ENCODE results near the gene GNA15.

GNA15 gene

DNA sequence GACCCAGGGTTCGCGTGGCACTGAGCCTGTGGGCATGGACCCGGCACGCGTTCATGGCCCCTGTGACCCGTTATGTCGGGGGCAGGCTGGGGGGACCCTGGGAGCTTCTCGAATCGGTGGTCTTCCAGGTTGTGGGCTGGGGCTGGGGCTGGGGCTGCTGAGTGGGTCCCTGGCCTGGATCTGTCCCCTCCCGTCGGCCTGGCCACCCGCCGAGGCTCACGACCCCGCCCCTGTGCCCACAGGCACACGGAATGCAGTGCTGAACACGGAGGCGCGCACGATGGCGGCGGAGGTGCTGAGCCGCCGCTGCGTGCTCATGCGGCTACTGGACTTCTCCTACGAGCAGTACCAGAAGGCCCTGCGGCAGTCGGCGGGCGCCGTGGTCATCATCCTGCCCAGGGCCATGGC lies 56.4 kb downstream of the GNA15 start:
- H3K4me3 ChIP-seq (ENCODE audit: low read depth, low read length) = no peak overlapping the region
- TF ChIP-seq, protein P1, sequence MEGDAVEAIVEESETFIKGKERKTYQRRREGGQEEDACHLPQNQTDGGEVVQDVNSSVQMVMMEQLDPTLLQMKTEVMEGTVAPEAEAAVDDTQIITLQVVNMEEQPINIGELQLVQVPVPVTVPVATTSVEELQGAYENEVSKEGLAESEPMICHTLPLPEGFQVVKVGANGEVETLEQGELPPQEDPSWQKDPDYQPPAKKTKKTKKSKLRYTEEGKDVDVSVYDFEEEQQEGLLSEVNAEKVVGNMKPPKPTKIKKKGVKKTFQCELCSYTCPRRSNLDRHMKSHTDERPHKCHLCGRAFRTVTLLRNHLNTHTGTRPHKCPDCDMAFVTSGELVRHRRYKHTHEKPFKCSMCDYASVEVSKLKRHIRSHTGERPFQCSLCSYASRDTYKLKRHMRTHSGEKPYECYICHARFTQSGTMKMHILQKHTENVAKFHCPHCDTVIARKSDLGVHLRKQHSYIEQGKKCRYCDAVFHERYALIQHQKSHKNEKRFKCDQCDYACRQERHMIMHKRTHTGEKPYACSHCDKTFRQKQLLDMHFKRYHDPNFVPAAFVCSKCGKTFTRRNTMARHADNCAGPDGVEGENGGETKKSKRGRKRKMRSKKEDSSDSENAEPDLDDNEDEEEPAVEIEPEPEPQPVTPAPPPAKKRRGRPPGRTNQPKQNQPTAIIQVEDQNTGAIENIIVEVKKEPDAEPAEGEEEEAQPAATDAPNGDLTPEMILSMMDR (IDR thresholded peaks at IDR 0.05; ENCODE audit: low read depth, low read length) = no peak
- in situ Hi-C loops (cut with HindIII; ENCODE audit: low sequenced_read_pairs) = no loop called here
- no peak for DNase-seq (ENCODE audit: low read depth, low spot score)

DNA sequence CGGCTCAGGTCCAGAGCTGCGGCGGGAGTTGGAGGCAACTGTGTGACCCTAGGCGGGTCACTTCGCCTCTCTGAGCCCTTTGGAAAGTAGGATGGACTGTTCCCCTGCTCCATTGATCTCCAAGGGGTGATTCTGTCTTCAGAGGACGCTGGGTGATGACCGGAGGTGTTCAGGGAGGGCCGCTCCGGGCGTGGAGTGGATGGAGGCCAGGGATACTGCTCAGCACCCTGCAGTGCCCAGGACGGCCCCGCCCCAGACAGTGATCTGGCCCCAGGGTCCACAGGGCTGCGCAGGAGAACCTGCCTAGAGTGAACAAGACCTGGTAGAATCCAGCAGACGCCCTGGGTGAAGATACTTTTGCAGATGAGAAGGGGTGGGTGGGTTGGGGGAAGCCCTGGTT lies 56.9 kb downstream of the GNA15 start:
- no peak overlapping the region for H3K4me3 ChIP-seq (ENCODE audit: low read depth, low read length)
- TF ChIP-seq, protein P1 (IDR thresholded peaks at IDR 0.05; ENCODE audit: low read depth, low read length) = no peak
- in situ Hi-C loops (cut with HindIII; ENCODE audit: low sequenced_read_pairs) = no loop called here
- no peak for DNase-seq (ENCODE audit: low read depth, low spot score)

DNA sequence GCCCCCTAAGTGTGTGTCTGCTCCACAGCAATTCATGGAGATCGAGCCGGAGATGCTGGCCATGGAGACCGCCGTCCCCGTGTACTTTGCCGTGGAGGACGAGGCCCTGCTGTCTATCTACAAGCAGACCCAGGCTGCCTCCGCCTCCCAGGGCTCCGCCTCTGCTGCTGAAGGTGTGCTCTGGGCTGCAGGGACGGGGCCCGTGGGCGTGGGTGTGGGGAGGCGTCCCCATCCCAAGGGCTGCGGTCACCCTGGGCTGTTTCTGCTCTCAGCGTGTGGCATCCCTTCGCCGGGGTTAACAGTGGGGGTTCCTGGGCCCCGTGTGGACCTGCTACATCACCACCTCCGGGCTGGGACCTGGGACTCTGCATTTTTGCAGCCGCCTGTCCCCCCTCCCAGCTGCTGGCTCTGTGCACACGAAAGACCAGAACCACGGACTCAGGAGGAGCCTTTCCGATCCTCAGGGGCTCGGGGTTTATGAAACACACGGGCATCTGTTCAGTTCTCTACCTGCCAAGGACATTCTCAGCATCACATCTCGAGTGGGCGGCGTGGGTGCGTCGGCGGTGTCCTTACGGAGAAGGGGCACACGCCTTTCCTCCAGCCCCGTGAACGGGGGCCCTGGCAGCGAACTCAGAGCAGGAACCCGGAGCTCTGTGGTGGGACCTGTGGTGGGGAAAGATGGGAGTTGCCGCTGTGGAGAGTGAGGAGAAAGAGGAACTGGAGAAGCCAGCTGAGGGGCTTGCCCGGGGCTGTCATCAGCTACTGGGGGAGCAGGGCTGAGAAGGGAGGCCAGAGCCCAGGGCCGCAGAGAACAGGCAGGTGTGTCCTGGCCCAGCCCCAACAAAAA lies 57.6 kb downstream of the GNA15 start:
- no peak overlapping the region for H3K4me3 ChIP-seq (ENCODE audit: low read depth, low read length)
- in situ Hi-C loops (cut with HindIII; ENCODE audit: low sequenced_read_pairs) = no loop called here
- no peak for DNase-seq (ENCODE audit: low read depth, low spot score)
- TF ChIP-seq, protein P1 (IDR thresholded peaks at IDR 0.05; ENCODE audit: low read depth, low read length) = no peak

DNA sequence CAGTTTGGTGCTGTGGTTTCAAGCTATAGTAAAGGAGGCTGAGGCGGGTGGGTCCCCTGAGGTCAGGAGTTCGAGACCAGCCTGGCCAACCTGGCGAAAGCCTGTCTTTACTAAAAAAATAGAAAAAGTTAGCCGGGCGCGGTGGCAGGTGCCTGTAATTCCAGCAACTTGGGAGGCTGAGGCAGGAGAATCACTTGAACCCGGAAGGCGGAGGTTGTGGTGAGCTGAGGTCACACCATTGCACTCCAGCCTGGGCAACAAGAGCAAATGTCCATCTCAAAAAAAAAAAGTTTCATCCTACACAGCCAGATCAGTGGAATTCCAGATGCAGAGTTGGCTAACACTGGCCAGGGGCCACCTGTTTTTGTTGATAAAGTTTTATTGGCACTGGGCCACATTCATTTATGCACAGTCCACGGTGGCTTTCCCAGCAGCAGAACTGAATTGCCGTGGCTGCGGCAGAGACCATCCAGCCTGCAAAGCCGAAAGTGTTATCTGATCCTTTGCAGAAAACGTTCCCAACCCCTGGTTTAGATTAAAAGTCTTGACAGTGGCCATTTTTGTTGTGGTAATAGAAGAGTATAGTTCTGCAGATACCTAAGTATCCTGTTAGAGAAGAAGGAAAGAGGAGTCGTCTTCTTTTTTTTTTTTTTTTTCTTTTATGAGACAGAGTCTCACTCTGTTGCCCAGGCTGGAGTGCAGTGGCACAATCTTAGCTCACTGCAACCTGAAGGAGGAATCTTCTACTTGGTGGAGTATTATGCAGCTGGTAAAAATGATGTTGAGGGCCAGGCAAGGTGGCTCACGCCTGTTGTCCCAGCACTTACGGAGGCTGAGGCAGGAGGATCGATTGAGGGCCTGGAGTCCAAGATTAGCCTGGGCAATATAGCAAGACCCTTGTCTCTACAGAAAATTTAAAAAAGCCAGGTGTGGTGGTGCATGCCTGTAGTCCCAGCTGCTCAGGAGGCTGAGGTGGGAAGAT lies 58.6 kb downstream of the GNA15 start:
- no peak overlapping the region for H3K4me3 ChIP-seq (ENCODE audit: low read depth, low read length)
- TF ChIP-seq, protein P1 (IDR thresholded peaks at IDR 0.05; ENCODE audit: low read depth, low read length) = no peak
- DNase-seq (ENCODE audit: low read depth, low spot score) = no peak
- in situ Hi-C loops (cut with HindIII; ENCODE audit: low sequenced_read_pairs) = no loop called here

DNA sequence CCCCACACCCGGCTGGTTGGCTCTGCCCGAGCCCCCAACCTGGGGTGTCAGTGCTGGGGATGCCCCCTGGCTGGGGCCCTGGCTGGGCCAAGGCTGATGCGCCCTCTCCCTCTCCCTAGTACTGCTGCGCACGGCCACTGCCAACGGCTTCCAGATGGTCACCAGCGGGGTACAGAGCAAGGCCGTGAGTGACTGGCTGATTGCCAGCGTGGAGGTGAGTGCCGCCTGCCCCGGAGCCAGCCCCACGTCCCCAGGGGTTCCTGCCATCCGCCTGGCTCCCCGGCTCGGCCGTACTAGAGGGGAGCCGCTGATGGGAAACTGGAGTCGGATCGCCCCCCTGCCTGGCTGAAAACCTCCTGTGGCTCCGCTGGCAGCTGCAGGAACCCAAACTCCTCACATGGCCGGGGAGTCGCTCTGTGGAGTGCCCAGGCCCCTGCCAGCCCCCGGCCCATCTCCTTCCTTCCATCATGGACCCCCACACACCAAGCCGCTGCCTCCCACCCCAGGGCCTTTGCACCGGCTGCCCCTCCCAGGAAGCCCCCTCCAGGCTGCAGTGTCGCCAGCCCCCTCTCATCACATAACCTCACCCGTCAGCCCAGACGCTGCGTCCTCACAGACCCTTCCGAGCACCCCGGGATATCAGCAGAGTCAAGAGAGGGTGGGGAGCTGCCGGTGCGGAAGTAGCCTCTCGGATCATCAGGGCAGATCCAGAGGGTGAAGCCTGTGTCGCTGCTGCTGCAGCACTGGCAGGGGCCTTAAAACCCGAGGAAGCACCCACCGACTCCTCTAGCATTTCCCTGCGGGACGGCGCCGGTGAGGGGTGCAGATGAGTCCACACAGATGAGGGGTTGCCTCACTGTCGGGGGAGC lies 60.5 kb downstream of the GNA15 start:
- H3K4me3 ChIP-seq (ENCODE audit: low read depth, low read length) = no peak overlapping the region
- TF ChIP-seq, protein P1 (IDR thresholded peaks at IDR 0.05; ENCODE audit: low read depth, low read length) = no peak
- no peak for DNase-seq (ENCODE audit: low read depth, low spot score)
- in situ Hi-C loops (cut with HindIII; ENCODE audit: low sequenced_read_pairs) = no loop called here

DNA sequence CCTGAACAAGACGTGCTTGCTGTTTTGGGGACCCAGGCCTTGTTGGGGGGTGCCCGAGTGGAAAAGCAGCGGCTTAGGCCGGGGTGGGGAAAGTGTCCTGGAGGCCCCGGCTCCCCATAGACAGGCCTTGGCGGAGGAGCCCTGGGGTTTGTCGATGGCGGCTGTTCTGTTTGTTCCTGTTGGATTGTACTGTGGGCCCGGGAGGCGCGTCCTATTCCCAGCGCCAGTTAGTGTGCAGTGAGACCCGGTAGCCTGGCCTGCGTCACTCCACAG lies 61.0 kb downstream of the GNA15 start:
- in situ Hi-C loops (cut with HindIII; ENCODE audit: low sequenced_read_pairs) = no loop called here
- no peak overlapping the region for H3K4me3 ChIP-seq (ENCODE audit: low read depth, low read length)
- no peak for DNase-seq (ENCODE audit: low read depth, low spot score)
- TF ChIP-seq, protein P1 (IDR thresholded peaks at IDR 0.05; ENCODE audit: low read depth, low read length) = no peak
